ENCODE measurements around the gene MAML2.

- TF ChIP-seq, protein P1, sequence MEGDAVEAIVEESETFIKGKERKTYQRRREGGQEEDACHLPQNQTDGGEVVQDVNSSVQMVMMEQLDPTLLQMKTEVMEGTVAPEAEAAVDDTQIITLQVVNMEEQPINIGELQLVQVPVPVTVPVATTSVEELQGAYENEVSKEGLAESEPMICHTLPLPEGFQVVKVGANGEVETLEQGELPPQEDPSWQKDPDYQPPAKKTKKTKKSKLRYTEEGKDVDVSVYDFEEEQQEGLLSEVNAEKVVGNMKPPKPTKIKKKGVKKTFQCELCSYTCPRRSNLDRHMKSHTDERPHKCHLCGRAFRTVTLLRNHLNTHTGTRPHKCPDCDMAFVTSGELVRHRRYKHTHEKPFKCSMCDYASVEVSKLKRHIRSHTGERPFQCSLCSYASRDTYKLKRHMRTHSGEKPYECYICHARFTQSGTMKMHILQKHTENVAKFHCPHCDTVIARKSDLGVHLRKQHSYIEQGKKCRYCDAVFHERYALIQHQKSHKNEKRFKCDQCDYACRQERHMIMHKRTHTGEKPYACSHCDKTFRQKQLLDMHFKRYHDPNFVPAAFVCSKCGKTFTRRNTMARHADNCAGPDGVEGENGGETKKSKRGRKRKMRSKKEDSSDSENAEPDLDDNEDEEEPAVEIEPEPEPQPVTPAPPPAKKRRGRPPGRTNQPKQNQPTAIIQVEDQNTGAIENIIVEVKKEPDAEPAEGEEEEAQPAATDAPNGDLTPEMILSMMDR (IDR thresholded peaks at IDR 0.05): no peak
- no peak for TF ChIP-seq EZH2phosphoT487 (IDR thresholded peaks at IDR 0.05)
Measured at GRCh38 chr11:96267496-96268032, 75.4 kb downstream of the MAML2 start.

Data from neural progenitor cell (in vitro differentiated cells).